ENCODE measurements around the gene NCBP3.

DNA sequence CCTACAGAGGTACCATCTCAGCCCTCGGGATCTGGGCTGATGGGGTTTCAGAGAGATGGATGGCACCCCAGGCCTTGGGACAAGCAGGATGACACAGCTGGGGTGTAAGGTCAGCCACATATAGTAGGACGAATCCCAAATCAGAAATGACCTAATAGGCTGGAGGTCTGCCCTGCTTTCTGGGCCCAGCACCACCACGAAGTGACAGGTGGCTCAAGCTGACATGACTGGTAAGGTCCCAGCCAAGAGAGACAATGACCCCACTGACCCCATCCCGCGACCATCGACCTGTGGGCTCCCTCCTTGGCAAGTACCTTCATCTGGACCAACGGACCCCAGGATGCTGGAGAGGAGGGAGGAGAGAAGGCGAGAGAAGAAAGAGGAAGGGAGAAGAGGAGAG lies 31.2 kb upstream of the NCBP3 start:
- TF ChIP-seq YY1 (IDR thresholded peaks at IDR 0.05; ENCODE audit: insufficient read depth, insufficient read length) (no peak), ZNF274 (IDR thresholded peaks at IDR 0.05; ENCODE audit: low read depth, low read length) (no peak)

Measured in NT2/D1 (cell line).